Measurements from ENCODE around the gene CENPE.

Gene CENPE

GRCh38 chr4:103100691-103101090 is 97.5 kb downstream of the CENPE start:
- no peak for TF ChIP-seq CTCF (IDR thresholded peaks at IDR 0.05; ENCODE audit: borderline replicate concordance, insufficient read depth, low read depth, low read length)
- no peak overlapping the region for H3K4me3 ChIP-seq (ENCODE audit: low read depth, low read length)

- peak within 1 kb of the TSS; percentile 32 for H3K4me3 ChIP-seq (ENCODE audit: low read depth, low read length)
- peak; percentile 35; the same call in 1 of the 2 replicates for TF ChIP-seq CTCF (IDR thresholded peaks at IDR 0.05; ENCODE audit: borderline replicate concordance, insufficient read depth, low read depth, low read length)
Measured at GRCh38 chr4:103099691-103100392, 98.3 kb downstream of the CENPE start, which contains the start of gene BDH2. Gene BDH2, minus strand, starts transcription at chr4:103099834. Its CDS starts 3,580 bp downstream, at chr4:103096254.

GRCh38 chr4:103098756-103099440 is 99.2 kb downstream of the CENPE start:
- TF ChIP-seq CTCF (IDR thresholded peaks at IDR 0.05; ENCODE audit: borderline replicate concordance, insufficient read depth, low read depth, low read length) = no peak

GRCh38 chr4:103098341-103098740 is 99.8 kb downstream of the CENPE start:
- no peak for TF ChIP-seq CTCF (IDR thresholded peaks at IDR 0.05; ENCODE audit: borderline replicate concordance, insufficient read depth, low read depth, low read length)

More at GRCh38 chr4:103098756-103099440, 99.2 kb downstream of the CENPE start:
- H3K4me3 ChIP-seq (ENCODE audit: low read depth, low read length) = peak overlapping the region; percentile 32

GRCh38 chr4:103097112-103097511 is 101.0 kb downstream of the CENPE start:
- no peak for TF ChIP-seq CTCF (IDR thresholded peaks at IDR 0.05; ENCODE audit: borderline replicate concordance, insufficient read depth, low read depth, low read length)
- no peak overlapping the region for H3K4me3 ChIP-seq (ENCODE audit: low read depth, low read length)

More at GRCh38 chr4:103098341-103098740, 99.8 kb downstream of the CENPE start:
- H3K4me3 ChIP-seq (ENCODE audit: low read depth, low read length) = no peak overlapping the region

- TF ChIP-seq CTCF (IDR thresholded peaks at IDR 0.05; ENCODE audit: borderline replicate concordance, insufficient read depth, low read depth, low read length) = no peak
- H3K4me3 ChIP-seq (ENCODE audit: low read depth, low read length) = no peak overlapping the region
Measured at GRCh38 chr4:103095080-103095479, 103.1 kb downstream of the CENPE start.
